Measurements from ENCODE around the gene GPN3.
"Not testable (repeated sequence)": the region's sequence is repeated elsewhere in the genome, so short reads cannot be mapped to it uniquely, and the experiment has no call there.

Gene GPN3

DNA sequence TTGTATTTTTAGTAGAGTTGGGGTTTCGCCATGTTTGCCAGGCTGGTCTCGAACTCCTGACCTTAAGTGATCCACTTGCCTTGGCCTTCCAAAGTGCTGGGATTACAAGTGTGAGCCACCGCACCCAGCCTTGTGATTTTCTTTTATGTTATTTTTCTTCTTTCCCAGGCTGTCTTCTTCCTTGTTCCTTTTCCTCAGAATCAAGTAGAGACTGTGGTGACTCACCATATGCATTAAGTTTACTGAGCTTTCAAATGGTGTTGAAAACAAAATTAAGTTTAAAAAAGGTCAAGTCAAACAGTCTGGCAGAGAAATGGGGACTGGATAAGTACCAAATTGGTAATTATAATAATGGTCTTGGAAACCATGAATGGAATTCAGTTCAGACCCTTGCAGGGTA lies 23.6 kb downstream of the GPN3 start:
- DNase-seq (ENCODE audit: low read depth), result no peak
- TF ChIP-seq, protein P1, sequence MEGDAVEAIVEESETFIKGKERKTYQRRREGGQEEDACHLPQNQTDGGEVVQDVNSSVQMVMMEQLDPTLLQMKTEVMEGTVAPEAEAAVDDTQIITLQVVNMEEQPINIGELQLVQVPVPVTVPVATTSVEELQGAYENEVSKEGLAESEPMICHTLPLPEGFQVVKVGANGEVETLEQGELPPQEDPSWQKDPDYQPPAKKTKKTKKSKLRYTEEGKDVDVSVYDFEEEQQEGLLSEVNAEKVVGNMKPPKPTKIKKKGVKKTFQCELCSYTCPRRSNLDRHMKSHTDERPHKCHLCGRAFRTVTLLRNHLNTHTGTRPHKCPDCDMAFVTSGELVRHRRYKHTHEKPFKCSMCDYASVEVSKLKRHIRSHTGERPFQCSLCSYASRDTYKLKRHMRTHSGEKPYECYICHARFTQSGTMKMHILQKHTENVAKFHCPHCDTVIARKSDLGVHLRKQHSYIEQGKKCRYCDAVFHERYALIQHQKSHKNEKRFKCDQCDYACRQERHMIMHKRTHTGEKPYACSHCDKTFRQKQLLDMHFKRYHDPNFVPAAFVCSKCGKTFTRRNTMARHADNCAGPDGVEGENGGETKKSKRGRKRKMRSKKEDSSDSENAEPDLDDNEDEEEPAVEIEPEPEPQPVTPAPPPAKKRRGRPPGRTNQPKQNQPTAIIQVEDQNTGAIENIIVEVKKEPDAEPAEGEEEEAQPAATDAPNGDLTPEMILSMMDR (conservative IDR thresholded peaks at IDR 0.05; ENCODE audit: low read depth, low read length), result no peak

DNA sequence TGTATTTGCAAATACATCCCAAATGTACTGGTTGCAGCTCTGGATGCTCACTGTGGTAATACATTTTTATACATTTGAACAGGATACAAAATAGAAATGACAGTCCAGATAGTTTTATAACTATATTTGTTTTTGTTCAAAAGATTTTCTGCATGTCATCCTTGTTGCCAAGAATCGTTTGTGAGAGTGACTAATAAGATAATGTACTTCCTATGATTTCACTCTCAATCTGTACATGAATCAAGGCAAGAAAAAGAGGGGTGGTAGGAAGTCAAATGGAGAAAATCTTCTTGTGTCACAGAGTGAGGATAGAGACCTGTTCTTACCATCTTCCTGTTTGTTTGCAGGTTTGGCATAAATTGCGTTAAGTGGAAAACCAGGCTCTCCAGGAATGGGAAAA lies 31.8 kb downstream of the GPN3 start:
- H3K4me3 ChIP-seq (ENCODE audit: low read depth, low read length), result no peak overlapping the region
- DNase-seq (ENCODE audit: low read depth), result peak; percentile 39
- TF ChIP-seq, protein P1 (conservative IDR thresholded peaks at IDR 0.05; ENCODE audit: low read depth, low read length), result no peak

More for the DNA sequence above, 23.6 kb downstream of the GPN3 start:
- no peak overlapping the region for H3K4me3 ChIP-seq (ENCODE audit: low read depth, low read length)

DNA sequence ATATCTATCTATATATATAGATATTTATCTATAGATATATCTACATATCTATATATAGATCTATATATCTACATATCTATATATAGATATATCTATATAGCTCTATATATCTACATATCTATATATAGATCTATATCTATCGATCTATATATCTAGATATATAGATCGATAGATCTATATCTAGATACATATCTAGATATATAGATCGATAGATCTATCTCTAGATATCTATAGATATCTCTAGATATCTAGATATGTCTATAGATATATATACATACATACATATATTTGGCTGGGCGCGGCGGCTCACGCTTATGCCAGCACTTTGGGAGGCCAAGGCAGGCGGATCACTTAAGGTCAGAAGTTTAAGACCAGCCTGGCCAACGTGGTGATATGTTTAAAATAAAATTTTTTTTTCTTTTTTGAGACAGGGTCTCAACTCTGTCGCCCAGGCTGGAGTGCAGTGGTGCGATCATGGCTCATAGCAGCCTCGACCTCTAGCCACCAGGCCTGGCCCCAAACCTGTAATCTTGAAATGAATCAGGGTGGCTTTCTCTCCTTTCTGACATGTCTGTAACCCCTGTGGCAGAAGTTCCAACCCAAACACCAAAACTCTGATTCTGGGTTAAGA lies 36.0 kb downstream of the GPN3 start:
- TF ChIP-seq, protein P1 (conservative IDR thresholded peaks at IDR 0.05; ENCODE audit: low read depth, low read length), result no peak
- no peak for DNase-seq (ENCODE audit: low read depth)
- no peak overlapping the region for H3K4me3 ChIP-seq (ENCODE audit: low read depth, low read length)

DNA sequence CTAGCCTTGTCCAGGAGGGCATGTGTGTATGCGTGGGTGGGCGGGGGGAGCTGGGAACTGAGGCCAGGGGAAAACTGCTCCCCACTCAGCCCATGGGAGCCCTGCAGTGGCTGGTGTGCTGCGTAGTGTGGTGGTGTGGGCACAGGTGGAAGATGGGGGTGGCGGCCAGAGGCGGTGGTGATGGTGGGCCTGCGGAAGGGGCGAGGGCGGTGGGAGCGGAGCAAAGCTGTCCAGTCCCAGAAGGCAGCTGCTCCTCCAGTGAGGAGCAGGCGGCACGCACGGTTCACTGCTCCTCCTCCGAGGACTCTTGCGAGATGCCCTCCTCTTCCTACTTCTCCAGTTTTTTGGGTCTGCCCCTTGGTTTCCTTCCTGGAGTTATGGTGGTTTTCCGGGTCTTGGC lies 38.4 kb downstream of the GPN3 start:
- not testable (repeated sequence) for DNase-seq (ENCODE audit: low read depth); H3K4me3 ChIP-seq (ENCODE audit: low read depth, low read length)

DNA sequence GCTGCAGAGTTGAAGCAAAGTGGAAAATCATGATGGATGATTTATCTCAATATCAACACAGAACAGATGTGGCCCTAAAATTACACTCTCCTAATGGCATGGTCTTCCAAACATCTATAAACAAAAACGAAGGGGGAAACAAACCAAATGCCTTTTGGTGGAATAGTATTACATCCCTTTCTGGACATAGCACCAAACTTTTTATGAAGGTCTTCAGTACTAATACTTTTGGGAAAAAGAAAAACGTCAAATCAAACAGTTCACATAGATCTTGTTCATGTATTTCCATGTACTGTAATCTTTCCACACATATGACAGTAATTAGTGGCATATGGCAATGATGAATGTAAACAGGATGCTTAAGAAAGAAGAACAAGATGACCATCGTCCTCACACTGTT lies 41.7 kb downstream of the GPN3 start:
- no peak overlapping the region for H3K4me3 ChIP-seq (ENCODE audit: low read depth, low read length)
- TF ChIP-seq, protein P1 (conservative IDR thresholded peaks at IDR 0.05; ENCODE audit: low read depth, low read length), result no peak
- DNase-seq (ENCODE audit: low read depth), result no peak

DNA sequence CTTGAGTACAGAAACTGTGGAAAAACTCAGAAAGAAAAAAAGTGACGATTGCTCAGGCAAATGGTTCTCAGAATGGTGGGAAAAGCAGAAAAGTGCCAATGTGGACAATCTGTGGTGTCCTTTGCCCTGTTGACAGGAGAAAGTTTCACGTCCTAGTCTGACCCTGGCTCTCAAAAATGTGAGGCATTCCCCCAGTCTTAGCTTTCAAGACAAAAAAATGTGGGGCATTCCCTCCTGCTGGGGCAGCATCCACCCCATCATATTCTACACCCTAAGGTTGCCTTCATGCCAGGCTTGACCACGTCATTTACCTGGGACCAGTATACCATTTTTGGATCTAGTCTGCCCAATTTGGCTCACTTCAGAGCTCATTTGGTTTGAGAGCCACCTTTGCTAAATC lies 43.8 kb downstream of the GPN3 start:
- peak; percentile 26 for DNase-seq (ENCODE audit: low read depth)
- TF ChIP-seq, protein P1 (conservative IDR thresholded peaks at IDR 0.05; ENCODE audit: low read depth, low read length), result no peak
- no peak overlapping the region for H3K4me3 ChIP-seq (ENCODE audit: low read depth, low read length)

DNA sequence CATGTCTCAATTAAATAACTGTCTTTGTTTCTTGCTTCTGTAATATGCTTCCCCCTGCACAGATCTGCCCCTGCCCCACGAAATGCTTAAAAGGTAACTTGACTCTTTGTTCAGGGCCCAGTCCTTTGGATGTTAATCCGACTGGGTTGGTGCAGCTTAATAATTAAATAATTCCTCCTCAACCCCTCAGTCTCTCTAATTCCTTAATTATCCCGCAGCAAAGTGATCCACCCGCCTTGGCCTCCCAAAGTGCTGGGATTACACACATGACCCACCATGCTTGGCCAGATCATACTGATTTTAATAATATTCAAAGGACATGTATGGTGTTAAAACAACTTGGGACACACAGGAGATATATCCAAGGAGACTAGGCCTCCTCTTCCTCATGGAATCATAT lies 46.4 kb downstream of the GPN3 start:
- DNase-seq (ENCODE audit: low read depth), result no peak
- TF ChIP-seq, protein P1 (conservative IDR thresholded peaks at IDR 0.05; ENCODE audit: low read depth, low read length), result no peak
- H3K4me3 ChIP-seq (ENCODE audit: low read depth, low read length), result no peak overlapping the region

All from choroid plexus epithelial cell (primary cell).